22Rv1 (cell line): ENCODE data around the gene ADAMTS17.

Source experiments
- ZFX ChIP-seq: fragments of 450-650 bp; IDR thresholded peaks from 2 replicates; pipeline ENCODE4 v1.6.1; 2017; ENCODE audit warnings: antibody characterized with exemption, borderline replicate concordance
- TF ChIP-seq, protein P1 (sequence below): fragments of 450-650 bp; IDR thresholded peaks from 2 replicates; pipeline ENCODE4 v1.5.1; 2017; ENCODE audit warnings: mild to moderate bottlenecking

GRCh38 chr15:100020614-100021013, 321.2 kb downstream of the ADAMTS17 start:
- TF ChIP-seq, protein P1, sequence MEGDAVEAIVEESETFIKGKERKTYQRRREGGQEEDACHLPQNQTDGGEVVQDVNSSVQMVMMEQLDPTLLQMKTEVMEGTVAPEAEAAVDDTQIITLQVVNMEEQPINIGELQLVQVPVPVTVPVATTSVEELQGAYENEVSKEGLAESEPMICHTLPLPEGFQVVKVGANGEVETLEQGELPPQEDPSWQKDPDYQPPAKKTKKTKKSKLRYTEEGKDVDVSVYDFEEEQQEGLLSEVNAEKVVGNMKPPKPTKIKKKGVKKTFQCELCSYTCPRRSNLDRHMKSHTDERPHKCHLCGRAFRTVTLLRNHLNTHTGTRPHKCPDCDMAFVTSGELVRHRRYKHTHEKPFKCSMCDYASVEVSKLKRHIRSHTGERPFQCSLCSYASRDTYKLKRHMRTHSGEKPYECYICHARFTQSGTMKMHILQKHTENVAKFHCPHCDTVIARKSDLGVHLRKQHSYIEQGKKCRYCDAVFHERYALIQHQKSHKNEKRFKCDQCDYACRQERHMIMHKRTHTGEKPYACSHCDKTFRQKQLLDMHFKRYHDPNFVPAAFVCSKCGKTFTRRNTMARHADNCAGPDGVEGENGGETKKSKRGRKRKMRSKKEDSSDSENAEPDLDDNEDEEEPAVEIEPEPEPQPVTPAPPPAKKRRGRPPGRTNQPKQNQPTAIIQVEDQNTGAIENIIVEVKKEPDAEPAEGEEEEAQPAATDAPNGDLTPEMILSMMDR: no peak
- TF ChIP-seq ZFX: no peak
